K562 (cell line): ENCODE results near the gene EXOC3L2. TPM values are rescaled to one million over a fixed set of nuclear protein-coding genes. Genes with fewer than 3 reads are reported as not detected.
A peak's percentile ranks its signal among the peaks of the same experiment; 100 is the strongest.

ENCODE experiments used
- SUPT5H ChIP-seq: fragments of 450-650 bp; IDR thresholded peaks from 2 replicates; pipeline ENCODE4 v1.6.1; 2016
- ZKSCAN1 ChIP-seq: fragments of 150-350 bp; IDR thresholded peaks from 2 replicates; pipeline ENCODE4 v1.6.1; 2016; ENCODE audit warnings: low read depth, low read length
- polyA plus RNA-seq, 8 experiments: library from polyadenylated mRNA; depleted of rRNA in 4 of 8; stranded (reverse) in 5 of 8; unstranded in 3 of 8; fragments of >200 nt; fragmentation: Nextera tagmentation in 2 of 8; fragmentation: Illumina TruSeq in 1 of 8; extraction: Ambion mirVana in 2 of 8; extraction: Trizol in 1 of 8; gene quantifications; 2 replicates each; pipeline versions ENCODE4 v1.2.1 to v1.2.3, GENCODE V29; 2011 to 2014; ENCODE audit warnings: inconsistent platforms in 1 of 8, missing spikeins in 1 of 8
- total RNA-seq, 7 experiments: library from RNA; depleted of rRNA in 6 of 7; stranded (reverse); fragments of >200 nt in 6 of 7; fragmentation: Illumina TruSeq in 2 of 7; extraction: Trizol in 2 of 7; gene quantifications; 2 replicates each; pipeline versions ENCODE4 v1.2.1 to v1.2.3, GENCODE V29; 2011 to 2021; ENCODE audit warnings: low replicate concordance in 1 of 7
- TF ChIP-seq, protein P1 (sequence below): fragments of 250-450 bp; sonication (Bioruptor Pico); IDR thresholded peaks from 2 replicates; pipeline ENCODE4 v1.4.0; 2020; ENCODE audit warnings: mild to moderate bottlenecking
- TF ChIP-seq, protein P2 (sequence below), 2 experiments: IDR thresholded peaks in 1 of 2; conservative IDR thresholded peaks in 1 of 2; 2 replicates each; pipeline ENCODE4 v1.6.1; 2016; ENCODE audit warnings: low read depth in 2 of 2, mild to moderate bottlenecking in 1 of 2, missing compliant biosample characterization in 1 of 2, missing genetic modification characterization in 1 of 2, moderate library complexity in 1 of 2

EXOC3L2 gene
- total and polyA plus RNA-seq, 9 of the 15 experiments (the other 6 are each of a cell fraction or from before 2014, with no cell fraction given): 0.31 to 19.0 (median 2.4) TPM

DNA sequence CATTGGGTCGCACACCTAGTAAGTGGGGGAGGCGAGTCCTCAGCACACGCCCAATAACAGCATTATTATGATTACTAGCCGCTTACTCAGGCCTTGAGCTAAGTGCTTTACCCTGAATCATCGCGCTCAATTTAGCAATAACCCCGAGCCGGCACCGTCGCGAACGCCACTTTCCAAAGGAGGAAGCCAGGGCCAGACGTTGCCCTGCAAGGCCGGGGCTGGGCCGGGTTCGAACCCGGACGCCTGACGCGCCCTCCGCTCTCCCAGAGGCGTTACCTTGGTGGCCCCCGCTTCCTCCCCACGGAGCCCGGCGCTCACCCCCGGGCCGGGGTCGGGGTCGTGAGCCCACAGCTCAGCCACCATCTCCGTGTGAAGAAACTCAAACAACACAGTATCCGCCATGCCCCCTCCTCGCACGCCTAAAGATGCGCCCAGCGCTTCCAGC is 67.4 kb downstream of the EXOC3L2 start, which contains the start of gene TRAPPC6A (continued):
- TF ChIP-seq, protein P1, sequence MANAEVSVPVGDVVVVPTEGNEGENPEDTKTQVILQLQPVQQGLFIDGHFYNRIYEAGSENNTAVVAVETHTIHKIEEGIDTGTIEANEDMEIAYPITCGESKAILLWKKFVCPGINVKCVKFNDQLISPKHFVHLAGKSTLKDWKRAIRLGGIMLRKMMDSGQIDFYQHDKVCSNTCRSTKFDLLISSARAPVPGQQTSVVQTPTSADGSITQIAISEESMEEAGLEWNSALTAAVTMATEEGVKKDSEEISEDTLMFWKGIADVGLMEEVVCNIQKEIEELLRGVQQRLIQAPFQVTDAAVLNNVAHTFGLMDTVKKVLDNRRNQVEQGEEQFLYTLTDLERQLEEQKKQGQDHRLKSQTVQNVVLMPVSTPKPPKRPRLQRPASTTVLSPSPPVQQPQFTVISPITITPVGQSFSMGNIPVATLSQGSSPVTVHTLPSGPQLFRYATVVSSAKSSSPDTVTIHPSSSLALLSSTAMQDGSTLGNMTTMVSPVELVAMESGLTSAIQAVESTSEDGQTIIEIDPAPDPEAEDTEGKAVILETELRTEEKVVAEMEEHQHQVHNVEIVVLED (CRISPR knock-in tag): no peak
- TF ChIP-seq, protein P2, sequence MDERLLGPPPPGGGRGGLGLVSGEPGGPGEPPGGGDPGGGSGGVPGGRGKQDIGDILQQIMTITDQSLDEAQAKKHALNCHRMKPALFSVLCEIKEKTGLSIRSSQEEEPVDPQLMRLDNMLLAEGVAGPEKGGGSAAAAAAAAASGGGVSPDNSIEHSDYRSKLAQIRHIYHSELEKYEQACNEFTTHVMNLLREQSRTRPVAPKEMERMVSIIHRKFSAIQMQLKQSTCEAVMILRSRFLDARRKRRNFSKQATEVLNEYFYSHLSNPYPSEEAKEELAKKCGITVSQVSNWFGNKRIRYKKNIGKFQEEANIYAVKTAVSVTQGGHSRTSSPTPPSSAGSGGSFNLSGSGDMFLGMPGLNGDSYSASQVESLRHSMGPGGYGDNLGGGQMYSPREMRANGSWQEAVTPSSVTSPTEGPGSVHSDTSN (CRISPR knock-in tag; IDR thresholded peaks at IDR 0.05; ENCODE audit: low read depth): no peak
- TF ChIP-seq, protein P2 (tag; conservative IDR thresholded peaks at IDR 0.05; ENCODE audit: low read depth): no peak
- TF ChIP-seq SUPT5H (peak; percentile 66), ZKSCAN1 (no peak)
